ENCODE data around the gene CNOT6.
"Not testable (repeated sequence)": the region's sequence is repeated elsewhere in the genome, so short reads cannot be mapped to it uniquely, and the experiment has no call there.

The CNOT6 gene

GRCh38 chr5:180471866-180472265, 22.3 kb upstream of the CNOT6 start:
- DNase-seq (ENCODE audit: low read depth): no peak

- no peak for DNase-seq (ENCODE audit: low read depth)
Measured at GRCh38 chr5:180472269-180472668, 21.9 kb upstream of the CNOT6 start.

GRCh38 chr5:180473386-180473785, 20.8 kb upstream of the CNOT6 start:
- DNase-seq (ENCODE audit: low read depth): not testable (repeated sequence)

GRCh38 chr5:180474569-180474968, 19.6 kb upstream of the CNOT6 start:
- DNase-seq (ENCODE audit: low read depth): no peak

- DNase-seq (ENCODE audit: low read depth): not testable (repeated sequence)
Measured at GRCh38 chr5:180475969-180476524, 18.1 kb upstream of the CNOT6 start.

- DNase-seq (ENCODE audit: low read depth): no peak
Measured at GRCh38 chr5:180484813-180485212, 9.4 kb upstream of the CNOT6 start.

- DNase-seq (ENCODE audit: low read depth): no peak
Measured at GRCh38 chr5:180486636-180487149, 7.5 kb upstream of the CNOT6 start.

GRCh38 chr5:180487556-180487955, 6.6 kb upstream of the CNOT6 start:
- no peak for DNase-seq (ENCODE audit: low read depth)

- DNase-seq (ENCODE audit: low read depth): no peak
Measured at GRCh38 chr5:180491496-180491895, 2.7 kb upstream of the CNOT6 start.

GRCh38 chr5:180492226-180492903, 1.8 kb upstream of the CNOT6 start:
- no peak for DNase-seq (ENCODE audit: low read depth)

- DNase-seq (ENCODE audit: low read depth): no peak
Measured at GRCh38 chr5:180494510-180495181, 467 bp downstream of the CNOT6 start.

GRCh38 chr5:180495292-180495691, 1.1 kb downstream of the CNOT6 start:
- DNase-seq (ENCODE audit: low read depth): no peak

GRCh38 chr5:180495991-180496741, 2.0 kb downstream of the CNOT6 start:
- no peak for DNase-seq (ENCODE audit: low read depth)

- not testable (repeated sequence) for DNase-seq (ENCODE audit: low read depth)
Measured at GRCh38 chr5:180496806-180497205, 2.6 kb downstream of the CNOT6 start.

- not testable (repeated sequence) for DNase-seq (ENCODE audit: low read depth)
Measured at GRCh38 chr5:180497865-180498264, 3.7 kb downstream of the CNOT6 start.

GRCh38 chr5:180498378-180498777, 4.2 kb downstream of the CNOT6 start:
- no peak for DNase-seq (ENCODE audit: low read depth)

- DNase-seq (ENCODE audit: low read depth): no peak
Measured at GRCh38 chr5:180499684-180500083, 5.5 kb downstream of the CNOT6 start.

GRCh38 chr5:180500300-180500699, 6.1 kb downstream of the CNOT6 start:
- DNase-seq (ENCODE audit: low read depth): not testable (repeated sequence)

- no peak for DNase-seq (ENCODE audit: low read depth)
Measured at GRCh38 chr5:180507661-180508060, 13.5 kb downstream of the CNOT6 start.

- DNase-seq (ENCODE audit: low read depth): no peak
Measured at GRCh38 chr5:180515294-180515693, 21.1 kb downstream of the CNOT6 start.

- not testable (repeated sequence) for DNase-seq (ENCODE audit: low read depth)
Measured at GRCh38 chr5:180515974-180516373, 21.8 kb downstream of the CNOT6 start.

GRCh38 chr5:180516440-180516839, 22.3 kb downstream of the CNOT6 start:
- no peak for DNase-seq (ENCODE audit: low read depth)

All from stromal cell of bone marrow (primary cell).